GM19438 (cell line): ENCODE results near the gene NAV3.

Experiments used
- ATAC-seq: cut with Tn5 transposase; IDR thresholded peaks from one replicate; pipeline ENCODE4 v1.9.1; 2021; ENCODE audit warnings: low read depth; ENCODE audit not compliant: unreplicated experiment

NAV3 gene

DNA sequence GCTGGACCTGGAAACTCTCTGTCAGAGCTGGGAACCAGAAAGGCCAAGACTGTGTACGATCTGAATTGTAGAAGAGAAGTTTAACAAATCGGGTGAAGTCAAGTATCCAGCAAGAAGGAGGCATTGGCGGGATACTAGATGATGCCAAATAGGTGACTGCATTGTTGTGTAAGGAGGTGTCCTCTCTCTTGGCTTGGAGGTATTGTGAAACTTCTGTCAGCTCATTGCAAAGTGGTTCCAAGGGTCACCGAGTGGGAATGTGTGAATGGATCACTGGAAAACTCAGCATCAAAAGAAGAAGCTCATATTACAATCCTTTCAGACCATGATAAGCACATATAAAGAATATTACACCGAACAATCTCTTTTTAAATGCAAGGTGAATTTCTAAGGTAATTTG is 11.7 kb downstream of the NAV3 start:
- ATAC-seq, result no peak

DNA sequence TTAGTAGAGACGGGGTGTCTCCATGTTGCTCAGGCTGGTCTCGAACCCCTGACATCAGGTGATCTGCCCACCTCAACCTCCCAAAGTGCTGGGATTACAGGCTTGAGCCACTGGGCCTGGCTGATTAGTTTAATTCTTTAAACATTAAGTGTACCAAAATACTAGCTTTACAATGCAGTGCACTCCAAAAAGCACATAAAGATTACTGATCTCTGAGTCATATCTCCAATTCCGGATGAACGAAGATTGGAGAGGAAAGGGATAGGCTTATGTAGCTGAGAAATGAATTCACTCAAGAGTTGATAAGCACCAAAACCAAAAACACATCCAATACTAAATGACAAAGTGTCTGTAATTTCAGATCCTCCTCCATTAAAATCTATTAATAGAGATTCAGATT is 15.1 kb downstream of the NAV3 start:
- ATAC-seq, result no peak

DNA sequence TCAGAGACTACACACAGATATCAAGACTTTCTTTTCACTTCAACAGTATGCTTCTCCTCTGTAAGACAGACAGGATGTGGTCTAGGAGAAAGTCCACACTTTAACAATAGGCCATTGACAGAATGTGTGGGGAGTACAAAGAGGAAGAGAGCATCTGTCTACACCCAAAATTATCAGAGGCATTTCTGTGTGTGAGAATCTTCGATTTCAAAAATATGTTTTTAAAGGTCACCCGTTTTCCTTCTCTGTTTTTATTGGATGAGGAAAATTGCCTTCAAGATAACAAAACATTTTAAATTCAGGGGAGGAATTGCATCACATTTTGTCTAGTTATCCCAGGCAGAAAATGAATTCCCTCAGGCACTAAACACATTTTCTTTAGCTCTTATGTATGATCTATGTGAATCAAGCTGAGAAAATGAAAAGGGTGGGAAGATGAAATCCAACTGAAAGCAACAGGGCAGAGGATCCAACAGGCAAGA is 16.4 kb downstream of the NAV3 start:
- peak; percentile 95 for ATAC-seq

DNA sequence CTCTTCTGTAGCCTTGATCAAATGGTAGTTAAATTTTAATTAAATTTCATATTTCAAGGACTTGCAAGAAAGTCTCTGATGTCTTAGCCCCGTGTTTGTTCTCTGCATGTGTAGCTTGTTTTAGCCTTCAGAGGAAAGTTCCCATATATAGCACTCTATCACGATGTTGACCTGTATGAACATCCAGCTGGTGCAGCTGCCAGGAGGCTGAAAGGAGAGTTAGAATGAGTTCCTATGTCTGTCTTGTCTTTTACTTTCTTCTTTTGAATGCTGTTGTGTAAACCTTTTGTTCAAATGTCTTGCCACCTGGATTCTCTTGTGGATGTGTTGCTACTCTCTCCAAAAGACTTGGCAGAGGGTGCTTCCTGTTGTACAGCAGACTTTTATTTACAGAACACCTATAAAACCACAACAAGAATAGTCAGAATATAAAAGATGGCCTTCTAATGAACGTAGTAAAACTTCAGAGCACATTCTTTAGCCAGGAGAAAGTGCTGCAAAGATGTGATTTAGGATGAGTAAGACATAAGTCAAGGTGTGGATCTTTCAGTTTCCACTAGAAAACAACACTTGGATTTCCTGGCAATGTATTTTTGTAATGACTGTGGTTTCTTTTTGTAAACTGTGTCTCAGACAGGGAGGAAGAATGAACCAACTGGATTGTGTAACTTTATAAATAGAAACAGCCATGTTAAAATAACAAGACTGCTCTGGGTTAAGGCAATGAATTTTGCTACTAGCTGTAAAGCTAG is 17.2 kb downstream of the NAV3 start:
- peak; percentile 38 for ATAC-seq

DNA sequence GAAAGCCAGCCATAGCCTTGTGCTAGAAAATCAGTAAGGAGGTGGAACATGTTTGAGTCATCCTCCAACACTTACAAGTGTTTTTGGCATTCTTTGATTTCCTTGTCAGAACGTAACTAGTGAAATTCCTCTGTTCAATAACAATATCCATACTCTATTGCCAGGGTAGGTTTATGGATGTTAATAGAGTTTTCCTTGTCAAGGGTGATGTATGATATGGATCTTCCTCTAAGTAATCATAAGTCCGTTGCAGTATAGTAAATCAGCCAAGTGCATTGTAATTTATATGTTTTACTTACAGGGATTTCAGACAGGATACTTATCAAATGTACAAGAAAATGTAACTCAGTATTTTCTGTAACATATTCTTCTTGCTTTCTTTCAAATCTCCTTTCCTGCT is 19.4 kb downstream of the NAV3 start:
- ATAC-seq, result no peak

DNA sequence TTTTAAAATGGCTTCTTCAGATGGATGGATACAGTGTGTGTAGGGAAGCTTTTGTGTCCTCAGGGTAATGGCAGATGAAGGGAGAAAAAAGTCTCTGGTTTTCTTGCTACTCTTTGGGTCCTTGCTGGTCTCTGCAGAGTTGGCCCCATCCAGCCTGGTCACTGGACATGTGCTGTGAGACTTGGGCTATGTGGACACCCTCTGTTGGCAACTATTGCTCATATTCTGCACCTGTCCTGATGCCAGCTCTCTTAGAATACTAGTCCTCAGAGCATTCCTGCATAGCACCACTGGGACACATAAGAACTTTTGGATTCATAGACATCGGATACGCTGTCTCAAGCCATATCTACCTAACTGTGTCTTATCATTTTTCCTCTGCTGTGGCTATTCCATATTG is 20.0 kb downstream of the NAV3 start:
- ATAC-seq, result no peak

DNA sequence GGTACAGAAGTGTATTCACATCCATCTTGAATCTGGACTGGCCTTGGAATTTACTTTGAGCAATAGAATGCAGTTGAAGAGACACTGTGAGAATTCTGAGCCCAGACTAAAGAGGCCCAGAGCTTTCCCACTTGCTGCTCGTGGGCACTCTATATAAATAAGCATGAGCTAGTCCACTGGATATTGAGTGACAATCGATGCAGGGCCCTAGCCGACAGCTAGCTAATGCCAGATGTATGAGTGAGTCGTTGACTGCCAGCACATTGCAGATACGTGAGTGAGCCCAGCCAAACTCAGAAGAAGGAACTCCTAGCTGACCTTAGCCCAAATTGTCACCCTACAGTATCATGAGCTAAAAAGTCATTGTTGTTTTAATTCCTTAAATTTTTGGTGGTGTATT is 24.9 kb downstream of the NAV3 start:
- ATAC-seq, result no peak

DNA sequence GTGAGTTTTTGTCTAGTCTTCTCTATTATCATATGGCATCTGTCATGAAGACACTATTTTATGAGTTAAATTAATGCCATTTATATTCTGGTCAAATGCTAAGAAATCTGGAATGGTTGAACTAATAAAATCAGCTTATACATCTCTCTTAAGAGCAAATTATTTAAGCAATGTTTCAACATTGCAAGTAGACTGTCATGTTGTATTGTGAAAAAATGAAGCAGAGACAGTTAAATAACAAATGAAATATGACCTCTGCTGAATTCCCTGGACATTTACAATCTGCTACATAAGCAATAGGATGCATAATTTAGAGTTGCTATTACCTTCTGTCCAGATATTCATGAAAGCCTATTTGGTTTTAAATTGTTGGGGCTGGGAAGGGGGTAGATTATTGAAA is 30.6 kb downstream of the NAV3 start:
- no peak for ATAC-seq

DNA sequence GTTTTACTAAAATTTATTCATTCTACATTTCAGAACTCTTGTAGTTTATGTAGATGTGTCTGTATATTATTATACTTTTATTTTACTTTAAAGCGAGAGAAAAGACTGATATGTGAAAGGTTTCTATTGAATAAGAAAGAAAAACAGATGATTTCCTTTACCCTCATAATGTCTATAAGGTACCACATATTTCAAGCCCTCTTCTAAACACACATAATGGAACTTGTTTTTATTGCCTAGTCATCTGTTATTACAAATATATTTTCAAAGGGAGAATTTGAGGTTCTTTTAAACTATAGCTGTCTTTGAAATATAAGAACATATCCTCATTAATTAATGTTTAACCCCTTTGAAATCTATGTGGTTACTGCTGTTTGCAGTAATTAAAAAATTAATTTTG is 34.5 kb downstream of the NAV3 start:
- ATAC-seq, result no peak

DNA sequence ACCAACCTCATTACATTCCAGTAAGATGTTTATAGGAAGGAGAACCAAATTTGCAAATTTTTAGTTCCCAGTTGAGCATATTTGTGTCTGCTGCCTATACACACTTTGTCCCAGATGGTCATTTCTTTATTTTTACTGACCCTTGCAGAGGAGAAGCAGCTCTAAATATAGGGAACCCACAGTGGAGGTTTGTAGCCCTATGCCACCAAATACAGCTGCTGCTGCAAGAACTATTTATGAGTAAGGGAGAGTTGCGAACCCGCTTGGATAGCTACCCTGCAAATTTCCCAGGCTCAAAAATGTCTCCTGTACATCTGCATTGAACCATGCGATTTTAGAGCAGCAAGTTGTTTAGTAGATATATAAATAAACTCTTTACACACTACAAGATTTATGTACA is 48.2 kb downstream of the NAV3 start:
- ATAC-seq, result no peak

DNA sequence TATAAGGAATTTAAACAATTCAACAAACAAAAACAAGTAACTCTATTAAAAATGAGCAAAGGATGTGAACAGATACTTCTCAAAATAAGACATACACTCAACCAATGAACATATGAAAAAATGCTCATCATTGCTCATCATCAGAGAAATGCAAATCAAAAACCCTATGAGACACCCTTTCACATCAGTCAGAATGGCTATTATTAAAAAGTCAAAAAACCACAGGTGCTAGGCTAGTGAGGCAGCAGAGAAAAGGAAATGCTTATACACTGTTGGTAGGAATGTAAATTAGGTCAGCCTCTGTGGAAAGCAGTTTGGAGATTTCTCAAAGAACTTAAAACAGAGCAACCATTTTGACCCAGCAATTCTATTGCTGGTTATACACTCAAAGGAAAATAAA is 52.0 kb downstream of the NAV3 start:
- no peak for ATAC-seq

DNA sequence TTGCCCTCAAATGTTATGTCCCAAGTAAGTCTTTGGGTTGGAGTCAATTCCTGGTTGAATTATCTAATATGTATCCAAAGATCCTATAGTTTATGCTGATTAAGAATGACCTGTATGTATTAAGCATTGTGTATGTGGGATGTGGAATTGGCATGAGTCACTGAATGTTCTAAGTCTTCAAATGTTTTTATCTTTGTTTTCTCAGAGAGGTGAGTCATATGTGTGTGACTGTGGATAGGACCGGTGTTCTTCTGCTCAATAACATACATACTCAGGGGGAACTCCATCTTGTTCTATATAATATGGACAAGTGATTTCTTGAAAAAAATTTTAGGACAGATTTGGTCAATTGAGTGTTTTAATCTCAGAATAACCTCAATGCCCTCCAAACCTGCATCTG is 57.9 kb downstream of the NAV3 start:
- ATAC-seq, result no peak

DNA sequence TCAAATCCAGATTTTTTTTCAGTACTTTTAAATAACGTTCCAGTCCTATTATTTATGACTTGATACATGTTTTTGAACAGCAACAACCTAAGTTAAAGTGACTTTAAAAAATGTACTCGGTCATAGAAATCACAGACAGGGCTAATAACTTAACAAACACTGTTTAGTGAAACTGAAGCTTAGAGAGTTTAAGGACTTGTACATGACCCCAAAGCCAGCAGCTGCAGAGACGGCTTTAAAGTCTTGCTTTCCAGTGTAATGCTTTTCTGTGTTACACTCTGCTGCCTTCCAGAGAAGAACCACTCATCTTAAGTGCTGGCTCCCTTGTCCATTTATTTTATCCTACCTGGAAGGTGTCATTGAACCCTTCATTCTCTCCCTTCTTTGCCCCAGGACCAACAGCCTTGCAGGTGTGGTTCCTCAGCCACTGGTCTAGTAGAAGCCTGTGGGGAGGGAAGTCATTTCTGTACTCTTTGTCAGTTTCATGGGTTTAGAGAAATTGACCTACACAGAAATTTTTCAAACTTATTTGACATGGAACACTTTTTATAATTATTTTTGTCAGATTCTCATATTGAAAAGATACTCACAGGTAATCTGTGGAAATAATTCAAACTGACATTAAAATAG is 60.9 kb downstream of the NAV3 start:
- ATAC-seq, result no peak

DNA sequence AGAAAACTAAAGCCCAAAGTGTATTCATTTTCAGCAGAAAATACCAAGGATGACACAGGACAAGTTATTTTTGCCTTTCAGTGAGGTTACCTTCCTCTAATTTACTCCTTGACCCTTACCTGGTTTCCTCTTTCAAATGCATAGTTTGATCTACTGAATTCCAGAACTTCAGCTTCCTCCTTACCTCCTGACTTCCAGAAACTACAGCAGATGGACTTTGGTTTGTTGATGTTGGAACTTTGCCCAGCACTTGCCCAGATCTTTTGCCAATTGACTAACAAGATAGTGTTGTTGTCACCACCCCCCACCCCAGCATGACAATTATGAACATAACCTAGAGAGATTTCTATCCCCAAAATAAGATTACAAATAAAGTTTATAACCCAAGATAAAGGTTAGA is 63.2 kb downstream of the NAV3 start:
- no peak for ATAC-seq

DNA sequence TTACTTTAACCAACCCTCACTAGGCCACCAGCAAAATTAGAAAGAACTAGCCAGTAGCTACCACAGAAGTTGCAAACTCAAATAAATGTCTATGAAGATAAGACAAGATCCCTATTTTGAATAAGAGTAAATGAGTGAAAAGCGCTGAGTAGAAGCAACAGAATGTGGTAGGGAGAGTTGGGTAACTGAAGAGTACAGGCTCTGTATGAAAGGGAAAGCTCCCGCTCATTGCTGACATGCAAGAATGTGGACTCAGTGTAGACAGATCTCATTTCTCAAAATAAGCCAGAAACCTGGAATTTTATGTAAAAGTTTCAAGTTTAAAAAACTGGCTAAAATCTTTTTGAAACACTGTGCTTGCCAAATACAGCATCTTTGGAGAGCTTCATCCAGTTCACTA is 63.9 kb downstream of the NAV3 start:
- no peak for ATAC-seq

DNA sequence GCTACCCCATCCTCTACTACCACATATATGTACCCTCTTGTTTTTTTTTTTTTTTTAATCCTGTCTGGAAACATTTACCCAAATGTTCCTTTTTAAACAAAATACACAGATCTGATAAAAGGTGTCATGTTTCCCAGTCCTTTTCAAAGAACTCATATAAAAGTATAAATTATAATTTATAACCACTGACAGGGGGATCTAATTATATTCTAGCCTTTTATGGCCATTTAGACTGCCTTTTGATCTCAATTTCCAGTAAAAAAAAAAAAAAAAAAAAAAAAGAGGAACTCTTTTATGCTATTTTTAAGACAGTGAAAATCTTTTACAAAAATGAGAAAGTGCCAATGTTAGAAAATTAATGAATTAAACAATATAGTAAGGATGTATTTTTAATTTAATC is 65.0 kb downstream of the NAV3 start:
- no peak for ATAC-seq

DNA sequence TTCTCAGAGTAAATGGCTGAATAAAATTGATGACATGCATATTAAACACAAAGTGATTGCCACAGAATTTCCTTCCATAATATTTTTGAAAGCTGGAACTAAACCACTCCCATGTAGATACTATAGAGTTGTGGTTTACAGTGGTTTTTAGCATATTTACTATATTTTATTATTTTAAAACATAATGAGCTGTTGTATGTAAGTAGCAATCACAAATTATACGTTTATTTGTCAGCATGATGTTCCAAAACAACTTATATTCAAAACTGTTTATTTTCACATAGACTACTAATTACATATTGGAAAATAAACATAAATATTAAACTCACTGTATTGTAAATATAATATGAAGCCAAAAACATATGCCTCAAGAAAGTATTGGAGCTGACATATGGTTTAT is 77.2 kb downstream of the NAV3 start:
- ATAC-seq, result no peak

DNA sequence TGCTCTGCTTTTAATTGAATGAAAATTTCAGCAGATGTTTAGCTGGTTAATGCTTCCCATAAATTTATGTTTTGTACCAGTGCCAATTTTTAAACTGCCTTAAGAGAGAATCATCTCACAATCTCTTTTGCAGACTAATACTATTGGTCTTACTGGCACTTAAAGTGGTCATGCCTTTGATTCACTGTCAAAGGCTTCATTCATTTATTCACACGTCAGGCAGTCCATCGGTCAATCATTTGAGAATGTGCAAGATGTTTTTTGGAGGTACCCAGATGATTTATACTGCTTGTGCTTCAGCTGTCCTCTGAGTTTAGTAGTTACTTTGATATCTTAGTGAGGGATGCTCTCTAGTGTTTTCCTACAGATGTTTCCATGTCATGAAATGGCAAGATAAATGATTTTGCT is 83.4 kb downstream of the NAV3 start:
- ATAC-seq, result no peak

DNA sequence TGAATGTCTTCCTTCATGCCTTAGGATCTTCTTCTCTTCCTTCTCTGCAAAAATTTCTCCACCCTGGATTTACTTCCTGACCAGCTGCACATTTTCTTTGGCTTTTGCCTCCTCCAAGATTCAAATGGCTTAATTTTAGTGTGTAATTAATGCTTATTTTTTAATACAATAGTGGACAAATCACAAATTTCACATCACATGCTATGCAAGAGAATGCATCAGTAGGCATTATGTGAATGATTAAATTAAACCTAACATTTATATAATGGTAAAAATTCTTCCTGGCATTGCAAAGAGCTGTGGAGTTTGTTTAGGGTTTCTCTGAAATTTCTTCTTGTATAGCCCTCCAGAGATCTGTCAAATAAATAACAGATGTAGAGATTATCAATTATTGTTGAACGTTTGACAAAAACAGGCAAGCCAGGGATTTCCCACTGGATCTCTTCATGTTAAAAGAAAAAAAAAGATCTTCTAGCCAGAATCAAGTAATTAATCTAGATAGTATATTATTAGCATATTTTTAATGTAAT is 84.4 kb downstream of the NAV3 start:
- ATAC-seq, result no peak

DNA sequence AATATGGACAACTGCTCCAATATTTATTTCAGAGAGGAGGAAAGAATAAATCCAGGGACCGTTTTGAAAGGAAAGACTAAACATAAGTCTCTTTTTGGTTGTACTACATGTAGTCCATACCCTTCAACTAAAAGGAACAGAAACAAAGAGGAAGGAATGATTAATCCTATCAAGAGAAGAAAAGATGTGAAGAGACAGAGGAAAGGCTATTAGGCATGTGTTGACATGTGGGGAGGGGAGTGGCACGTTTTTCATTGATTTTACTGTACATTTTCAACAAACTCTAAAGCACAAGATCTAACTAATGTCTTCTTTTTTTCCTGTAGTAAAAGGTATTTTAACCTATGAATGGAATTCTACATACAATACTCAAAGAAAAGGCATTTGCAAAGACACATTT is 85.6 kb downstream of the NAV3 start:
- no peak for ATAC-seq

DNA sequence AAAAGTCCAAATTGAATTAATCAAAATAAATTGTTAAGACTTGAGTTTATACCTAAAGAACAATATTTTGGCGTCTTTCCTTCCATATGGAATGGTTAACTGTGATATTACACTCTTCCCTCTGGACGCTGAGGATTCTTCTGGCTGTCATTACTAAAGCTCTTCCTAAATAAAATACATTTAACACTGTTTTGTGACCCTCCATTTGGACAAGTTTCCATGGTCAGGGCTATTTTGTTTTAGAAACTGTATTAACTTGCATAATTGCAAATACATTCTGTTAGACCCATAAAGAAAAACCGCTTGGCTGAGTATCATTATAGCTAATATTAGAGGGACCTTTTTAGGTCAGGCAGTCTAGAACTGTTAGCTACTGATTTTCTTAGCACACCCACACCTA is 87.4 kb downstream of the NAV3 start:
- ATAC-seq, result no peak

DNA sequence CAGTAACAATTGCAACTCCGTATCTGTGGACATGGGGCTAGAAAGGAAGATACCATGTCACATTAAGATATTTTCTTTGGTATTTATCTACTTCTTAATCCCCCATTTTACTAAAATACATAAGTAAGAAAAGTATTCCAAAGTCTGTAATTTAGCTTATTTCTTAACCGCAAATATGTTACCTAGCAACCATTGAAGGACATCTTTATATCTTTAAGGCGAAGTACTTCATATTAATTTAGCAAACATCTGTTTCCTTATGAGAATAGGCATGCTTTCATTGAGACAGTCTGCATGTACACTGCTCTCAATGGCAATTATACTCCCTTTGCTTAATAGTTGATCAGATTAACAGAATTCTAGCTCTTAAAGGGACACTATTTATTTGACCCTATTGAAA is 88.8 kb downstream of the NAV3 start:
- no peak for ATAC-seq
